EL (cell line): ENCODE measurements around the gene NBDY.
A peak's percentile ranks its signal among the peaks of the same experiment; 100 is the strongest.
"Not testable (repeated sequence)": the region's sequence is repeated elsewhere in the genome, so short reads cannot be mapped to it uniquely, and the experiment has no call there.

Source experiments
- DNase-seq: peaks from one replicate; pipeline ENCODE4 v3.0.0-alpha.2; 2016

NBDY gene

GRCh38 chrX:56764975-56765791, 36.1 kb downstream of the NBDY start:
- no peak for DNase-seq

DNA sequence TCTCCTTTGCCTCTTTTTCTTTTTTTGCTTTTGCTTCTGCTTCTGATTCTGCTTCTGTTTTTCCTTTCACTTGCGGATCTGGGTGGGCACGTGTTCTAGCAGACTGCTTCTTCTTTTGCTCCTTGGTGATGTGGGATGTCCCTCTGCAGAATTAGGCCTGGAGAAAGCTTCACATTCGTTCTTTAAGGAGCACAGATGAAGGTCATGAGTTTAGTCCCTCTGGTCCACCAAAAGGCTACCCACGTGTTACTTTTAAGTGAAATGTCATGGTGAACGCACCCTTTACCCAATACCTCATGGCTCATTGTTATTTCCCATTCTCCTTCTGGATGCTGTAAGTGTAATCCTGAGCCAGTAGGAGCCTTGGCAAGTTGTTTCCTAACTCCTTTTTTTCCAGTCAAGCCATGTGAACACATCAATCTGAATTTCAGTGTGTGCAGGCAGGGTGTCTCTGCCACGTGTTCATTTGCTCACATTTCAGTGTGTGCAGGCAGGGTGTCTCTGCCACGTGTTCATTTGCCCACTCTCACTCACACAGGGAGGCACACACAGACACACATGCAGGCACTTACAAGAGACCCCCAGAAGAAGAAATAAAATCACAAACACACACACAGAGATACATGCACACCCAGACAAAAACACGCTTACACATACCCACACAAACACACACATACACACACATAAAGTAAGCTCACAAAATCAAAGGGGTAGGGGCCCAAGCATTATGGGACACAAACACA, 36.9 kb downstream of the NBDY start:
- DNase-seq, result no peak

- peak; percentile 50 for DNase-seq
Observed at GRCh38 chrX:56766554-56767347, 37.7 kb downstream of the NBDY start.

- DNase-seq, result not testable (repeated sequence)
Observed at GRCh38 chrX:56767348-56768119, 38.5 kb downstream of the NBDY start.

DNA sequence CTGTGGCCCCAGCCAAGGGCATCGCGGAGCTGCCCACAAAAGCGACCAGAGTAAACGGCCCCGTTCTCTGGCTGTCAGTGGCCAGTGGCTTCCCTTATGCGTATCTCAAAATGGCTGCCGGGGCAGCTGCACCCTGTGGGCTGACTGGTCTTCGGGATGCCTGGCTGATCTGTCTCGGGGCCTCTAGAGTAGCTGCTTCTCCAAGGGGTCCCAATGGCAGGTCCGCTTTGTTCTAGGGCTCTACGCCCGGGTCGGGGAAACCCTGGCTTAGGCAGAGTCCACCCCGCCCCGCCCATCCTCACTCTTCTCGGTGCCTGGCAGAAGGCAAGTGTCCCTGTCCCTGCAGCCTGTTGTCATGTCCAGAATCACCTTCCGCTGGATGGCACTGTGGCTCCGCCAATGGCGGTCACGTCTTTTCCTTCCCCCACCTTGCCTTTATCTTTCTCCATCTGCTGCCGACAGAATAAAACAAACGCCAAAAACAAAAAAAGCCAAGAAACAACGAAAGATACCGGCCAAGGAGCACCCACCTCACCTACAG, 39.1 kb downstream of the NBDY start:
- not testable (repeated sequence) for DNase-seq

DNA sequence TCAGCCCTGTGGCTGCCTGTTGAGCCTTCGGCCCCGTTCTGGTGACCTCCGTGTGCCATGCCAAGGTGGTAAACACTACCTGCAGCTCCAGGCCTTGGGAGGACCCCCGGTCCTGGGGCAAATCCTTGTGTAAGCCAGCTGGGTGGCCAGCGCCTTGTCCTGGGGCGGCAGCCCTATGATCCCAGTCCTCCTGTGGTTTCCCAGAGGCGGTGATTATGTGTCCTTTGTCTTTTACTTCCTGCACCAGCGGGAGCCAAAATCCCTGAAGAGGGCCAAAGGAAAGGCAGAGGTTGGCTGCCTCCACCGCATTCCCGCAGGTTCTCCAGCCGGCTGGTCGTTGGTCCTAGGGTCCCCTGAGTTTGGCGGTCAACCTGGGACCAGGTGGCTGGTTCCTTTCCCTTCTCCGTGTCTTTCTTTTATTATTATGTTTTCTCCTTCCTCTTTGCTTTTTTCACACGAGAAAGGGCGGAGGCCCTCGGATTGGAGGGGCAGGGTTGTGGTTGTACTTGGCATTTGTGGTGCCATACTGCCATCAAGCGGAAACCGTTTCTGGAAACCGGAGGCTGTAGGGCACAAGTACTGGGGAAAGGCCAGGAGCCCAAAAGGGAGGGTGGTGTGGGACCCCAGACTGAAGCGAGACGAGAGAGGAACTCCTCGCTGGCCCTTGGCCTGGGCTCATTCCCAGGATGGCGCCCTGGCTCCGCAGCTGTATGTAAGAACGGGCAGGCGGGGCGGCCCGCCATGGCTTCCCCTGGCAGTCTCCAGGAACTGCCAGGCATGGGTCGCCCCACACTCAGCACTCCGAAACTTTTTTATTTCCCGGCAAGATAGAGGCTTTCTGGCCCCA, 43.9 kb downstream of the NBDY start:
- DNase-seq, result not testable (repeated sequence)

GRCh38 chrX:56773522-56774060, 44.5 kb downstream of the NBDY start:
- not testable (repeated sequence) for DNase-seq

GRCh38 chrX:56778099-56778923, 49.3 kb downstream of the NBDY start:
- not testable (repeated sequence) for DNase-seq

DNA sequence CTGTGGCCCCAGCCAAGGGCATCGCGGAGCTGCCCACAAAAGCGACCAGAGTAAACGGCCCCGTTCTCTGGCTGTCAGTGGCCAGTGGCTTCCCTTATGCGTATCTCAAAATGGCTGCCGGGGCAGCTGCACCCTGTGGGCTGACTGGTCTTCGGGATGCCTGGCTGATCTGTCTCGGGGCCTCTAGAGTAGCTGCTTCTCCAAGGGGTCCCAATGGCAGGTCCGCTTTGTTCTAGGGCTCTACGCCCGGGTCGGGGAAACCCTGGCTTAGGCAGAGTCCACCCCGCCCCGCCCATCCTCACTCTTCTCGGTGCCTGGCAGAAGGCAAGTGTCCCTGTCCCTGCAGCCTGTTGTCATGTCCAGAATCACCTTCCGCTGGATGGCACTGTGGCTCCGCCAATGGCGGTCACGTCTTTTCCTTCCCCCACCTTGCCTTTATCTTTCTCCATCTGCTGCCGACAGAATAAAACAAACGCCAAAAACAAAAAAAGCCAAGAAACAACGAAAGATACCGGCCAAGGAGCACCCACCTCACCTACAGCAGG, 50.0 kb downstream of the NBDY start:
- DNase-seq, result not testable (repeated sequence)

DNA sequence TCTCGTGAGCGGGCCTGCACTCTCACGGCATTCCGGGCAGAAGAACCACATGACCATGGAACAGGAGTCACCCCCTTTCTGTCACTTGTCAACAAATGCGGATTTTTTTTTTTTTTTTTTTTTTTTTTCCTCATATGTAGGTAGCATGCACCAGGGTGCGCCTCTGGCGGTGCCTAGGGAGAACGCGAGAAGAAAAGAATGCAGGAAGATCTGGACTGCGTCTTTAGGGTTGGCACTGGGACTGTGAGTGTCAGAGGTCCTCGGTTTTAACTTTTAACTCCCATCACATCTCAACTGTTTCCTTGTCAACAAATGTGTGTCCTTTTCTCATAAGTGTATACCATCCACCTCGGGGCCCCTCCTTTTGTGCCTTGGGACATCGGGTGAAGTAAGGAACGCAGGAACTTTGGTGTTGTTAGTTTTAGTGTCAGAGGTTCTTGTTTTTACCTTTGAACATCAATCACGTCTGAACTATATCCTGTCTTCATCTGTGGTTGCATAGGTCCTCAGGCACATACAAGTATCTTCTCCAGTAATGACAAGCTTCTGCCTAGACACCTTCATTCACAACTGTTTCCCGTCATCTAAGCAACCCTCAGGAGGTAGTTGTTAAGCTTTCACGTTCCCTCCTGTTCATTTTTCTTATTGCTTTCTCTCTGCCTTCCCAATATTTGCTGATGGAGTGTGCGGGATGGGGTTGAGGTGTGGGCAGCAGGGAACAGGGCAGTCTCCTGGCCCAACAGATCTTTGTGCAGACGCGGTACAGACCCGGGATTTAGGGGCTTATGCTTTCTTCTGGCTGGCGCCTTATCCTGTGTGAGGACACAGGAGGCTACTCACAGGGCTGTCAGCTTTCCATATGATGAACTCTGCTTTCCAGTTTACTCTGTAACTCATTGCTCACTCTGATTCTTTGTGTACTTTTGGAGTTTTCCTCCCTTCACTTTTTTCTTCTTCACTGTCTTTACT, 51.9 kb downstream of the NBDY start:
- DNase-seq, result not testable (repeated sequence)

- DNase-seq, result no peak
Observed at GRCh38 chrX:56782352-56782751, 53.3 kb downstream of the NBDY start.

- no peak for DNase-seq
Observed at GRCh38 chrX:56782791-56783449, 53.9 kb downstream of the NBDY start.

GRCh38 chrX:56783450-56783831, 54.4 kb downstream of the NBDY start:
- no peak for DNase-seq

GRCh38 chrX:56783996-56784620, 55.1 kb downstream of the NBDY start:
- DNase-seq, result no peak

DNA sequence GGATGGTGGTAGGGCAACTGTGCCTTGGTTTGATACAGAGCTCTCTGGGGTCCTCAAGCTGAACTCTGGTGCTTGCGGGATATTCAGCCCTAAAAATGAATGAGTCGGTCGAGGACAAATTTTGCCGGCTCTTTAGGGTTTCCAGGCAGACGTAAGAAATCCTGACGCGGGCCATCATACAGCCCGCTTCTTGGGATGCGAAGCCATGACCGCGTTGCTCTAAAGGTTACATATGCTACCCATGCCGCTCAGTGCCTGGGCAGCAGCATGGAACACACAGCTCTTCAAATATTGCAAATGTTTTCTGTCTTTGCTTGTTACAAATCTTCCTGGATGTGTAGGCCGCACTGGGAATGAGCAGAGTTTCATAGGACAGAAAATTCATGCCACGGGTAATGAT, 55.6 kb downstream of the NBDY start:
- no peak for DNase-seq

- no peak for DNase-seq
Observed at GRCh38 chrX:56785442-56785841, 56.4 kb downstream of the NBDY start.
